Measurements from ENCODE around the gene ITPRID2. TPM values are rescaled to one million over a fixed set of nuclear protein-coding genes. Genes with fewer than 3 reads are reported as not detected.

The ITPRID2 gene
- total and polyA plus RNA-seq, 12 donors: 25.5 to 103 (median 79.8) TPM

Other genes starting within 250 kb of the ITPRID2 start
- gene CERKL, start 234.6 kb upstream of the ITPRID2 start, total RNA-seq: not detected
- under 1 TPM in 1 of 3 donors, not detected in 2; 0.03 TPM for gene CERKL, start 234.6 kb upstream of the ITPRID2 start, polyA plus RNA-seq
- gene NEUROD1, start 211.2 kb upstream of the ITPRID2 start, total RNA-seq: not detected
- gene NEUROD1, start 211.2 kb upstream of the ITPRID2 start, polyA plus RNA-seq: not detected
- 1 to 10 TPM in 3 of 9 donors, under 1 TPM in 3, not detected in 3; 0.29 to 5.9 (median 1.2) TPM for gene PPP1R1C, start 94.1 kb downstream of the ITPRID2 start, total RNA-seq
- gene PPP1R1C, start 94.1 kb downstream of the ITPRID2 start, polyA plus RNA-seq: 1 to 10 TPM; 1.0 to 2.4 (median 2.2) TPM

Measured in adrenal gland (tissue), 12 donors.